Omental fat pad (tissue), 4 donors: ENCODE measurements around the gene DCAF7. TPM values are rescaled to one million over a fixed set of nuclear protein-coding genes. Genes with fewer than 3 reads are reported as not detected.

Source experiments
- ATAC-seq: fragments of 150-250 bp; one replicate; pipeline ENCODE4 v1.9.1; 2016; ENCODE audit warnings: mild to moderate bottlenecking, moderate library complexity; ENCODE audit not compliant: low FRiP score
- DNase-seq: peaks from one replicate; pipeline ENCODE4 v3.0.0-alpha.2; 2019; ENCODE audit warnings: low spot score
- total RNA-seq, 4 donors: library from RNA; depleted of rRNA; stranded (reverse); fragments of >200 nt; gene quantifications; one replicate each; pipeline ENCODE4 v1.1.0, GENCODE V29; 2016
- TF ChIP-seq, protein P1 (sequence below), 3 donors: fragments of 450-650 bp; IDR thresholded peaks; one replicate each; pipeline ENCODE4 v1.5.1; 2016 to 2017; ENCODE audit warnings: antibody characterized with exemption in 3 of 3, mild to moderate bottlenecking in 3 of 3, moderate library complexity in 2 of 3

The DCAF7 gene
- total RNA-seq, 4 donors from 2014 or later, result 18.8 to 29.3 (median 27.3) TPM

DNA sequence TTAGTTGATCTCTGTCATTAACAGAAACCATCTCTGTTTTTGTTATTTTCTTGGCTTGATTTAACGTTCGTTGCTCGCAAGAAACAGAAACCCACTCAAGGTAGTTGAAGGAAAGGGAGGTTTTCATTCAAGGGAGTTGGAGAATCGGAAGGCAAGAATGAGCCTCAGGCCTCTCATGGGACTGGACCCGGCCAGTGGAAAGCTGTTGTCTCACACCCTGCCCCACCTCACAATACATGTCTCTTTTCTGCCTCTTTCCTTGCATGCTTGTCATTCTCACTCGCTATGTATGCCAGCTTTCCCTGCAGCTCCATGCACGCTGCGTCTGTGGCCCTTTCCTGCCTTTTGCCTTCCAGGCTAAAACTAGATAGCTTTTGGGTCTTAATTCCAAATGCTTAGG is 18.3 kb downstream of the DCAF7 start:
- DNase-seq (no peak), ATAC-seq (no peak)
- TF ChIP-seq, protein P1, sequence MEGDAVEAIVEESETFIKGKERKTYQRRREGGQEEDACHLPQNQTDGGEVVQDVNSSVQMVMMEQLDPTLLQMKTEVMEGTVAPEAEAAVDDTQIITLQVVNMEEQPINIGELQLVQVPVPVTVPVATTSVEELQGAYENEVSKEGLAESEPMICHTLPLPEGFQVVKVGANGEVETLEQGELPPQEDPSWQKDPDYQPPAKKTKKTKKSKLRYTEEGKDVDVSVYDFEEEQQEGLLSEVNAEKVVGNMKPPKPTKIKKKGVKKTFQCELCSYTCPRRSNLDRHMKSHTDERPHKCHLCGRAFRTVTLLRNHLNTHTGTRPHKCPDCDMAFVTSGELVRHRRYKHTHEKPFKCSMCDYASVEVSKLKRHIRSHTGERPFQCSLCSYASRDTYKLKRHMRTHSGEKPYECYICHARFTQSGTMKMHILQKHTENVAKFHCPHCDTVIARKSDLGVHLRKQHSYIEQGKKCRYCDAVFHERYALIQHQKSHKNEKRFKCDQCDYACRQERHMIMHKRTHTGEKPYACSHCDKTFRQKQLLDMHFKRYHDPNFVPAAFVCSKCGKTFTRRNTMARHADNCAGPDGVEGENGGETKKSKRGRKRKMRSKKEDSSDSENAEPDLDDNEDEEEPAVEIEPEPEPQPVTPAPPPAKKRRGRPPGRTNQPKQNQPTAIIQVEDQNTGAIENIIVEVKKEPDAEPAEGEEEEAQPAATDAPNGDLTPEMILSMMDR (IDR thresholded peaks at IDR 0.05), result no peak

DNA sequence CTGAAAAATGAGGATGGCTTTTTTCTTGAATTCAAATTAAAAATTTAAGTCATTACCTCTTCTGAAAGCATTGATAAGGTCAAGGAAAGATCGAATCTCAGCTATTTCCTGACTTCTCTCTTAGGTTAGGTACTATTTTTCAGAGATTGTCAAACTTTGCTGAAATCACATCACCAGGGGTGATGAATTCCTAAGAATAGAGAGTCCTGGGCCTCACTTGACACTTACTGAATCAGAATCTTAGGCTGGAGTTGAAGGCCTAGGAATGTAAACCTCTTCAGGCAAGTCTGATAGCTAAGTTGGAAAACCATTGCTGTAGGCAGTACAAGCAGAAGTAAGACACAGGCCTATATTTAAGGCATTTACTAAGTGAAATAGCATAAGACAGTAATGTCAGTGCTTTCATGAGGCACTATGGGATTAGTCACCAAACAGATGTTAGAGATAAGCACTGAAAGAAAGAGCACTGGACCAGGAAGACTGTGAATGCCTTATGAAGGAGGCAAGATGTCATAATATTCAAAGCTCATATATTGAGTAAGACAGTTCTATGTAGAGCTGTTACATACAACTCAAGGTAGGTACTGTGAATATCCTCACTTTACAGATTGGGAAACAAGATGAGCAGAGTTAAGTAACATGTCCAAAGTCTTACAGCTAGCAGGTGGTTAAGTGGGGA is 21.5 kb downstream of the DCAF7 start:
- DNase-seq, result no peak
- ATAC-seq, result no peak
- TF ChIP-seq, protein P1 (IDR thresholded peaks at IDR 0.05), result no peak

DNA sequence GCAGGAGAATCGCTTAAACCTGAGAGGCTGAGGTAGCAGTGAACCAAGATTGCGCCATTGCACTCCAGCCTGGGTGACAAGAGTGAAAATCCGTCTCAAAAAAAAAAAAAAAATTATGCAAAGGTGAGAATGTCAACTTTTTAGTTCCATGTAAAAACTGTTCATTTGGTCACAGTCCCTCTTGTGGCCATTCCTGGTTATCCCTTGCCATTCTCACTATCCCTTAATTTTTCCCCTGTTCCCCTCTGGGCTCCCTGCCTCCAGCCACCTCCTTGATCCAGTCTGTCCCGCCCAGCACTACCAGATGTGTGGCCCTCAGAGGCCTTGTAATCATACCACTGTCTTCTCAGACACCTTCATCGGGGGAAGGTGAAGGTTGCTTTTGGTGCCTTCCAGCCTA is 23.4 kb downstream of the DCAF7 start:
- DNase-seq, result no peak
- ATAC-seq, result no peak
- TF ChIP-seq, protein P1 (IDR thresholded peaks at IDR 0.05), result no peak

DNA sequence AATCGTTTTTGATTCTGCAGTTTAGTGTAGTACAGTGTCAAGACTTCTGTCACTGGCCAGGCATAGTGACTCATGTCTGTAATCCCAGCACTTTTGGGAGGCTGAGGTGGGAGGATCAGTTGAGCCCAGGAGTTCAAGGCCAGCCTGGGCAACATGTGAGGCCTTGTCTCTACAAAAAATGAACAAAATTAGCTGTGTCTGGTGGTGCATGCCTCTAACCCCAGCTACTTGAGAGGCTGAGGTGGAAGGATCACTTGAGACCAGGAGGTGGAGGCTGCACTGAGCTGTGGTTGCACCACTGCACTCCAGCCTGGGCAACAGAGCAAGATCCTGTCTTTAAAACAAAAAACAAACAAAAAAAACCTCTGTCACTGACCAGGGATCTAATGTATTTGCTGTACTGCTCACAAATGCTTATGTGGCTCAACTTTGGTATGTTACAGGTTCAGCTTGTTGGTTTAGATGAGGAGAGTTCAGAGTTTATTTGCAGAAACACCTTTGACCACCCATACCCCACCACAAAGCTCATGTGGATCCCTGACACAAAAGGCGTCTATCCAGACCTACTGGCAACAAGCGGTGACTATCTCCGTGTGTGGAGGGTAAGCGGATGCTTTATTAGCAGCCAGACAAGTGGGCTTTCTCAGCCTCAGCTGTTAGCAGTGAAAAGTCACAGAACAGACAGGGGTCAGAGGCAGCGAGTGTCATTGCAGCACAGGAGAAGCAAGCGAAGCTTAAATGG is 27.9 kb downstream of the DCAF7 start:
- no peak for ATAC-seq
- TF ChIP-seq, protein P1 (IDR thresholded peaks at IDR 0.05), result no peak

DNA sequence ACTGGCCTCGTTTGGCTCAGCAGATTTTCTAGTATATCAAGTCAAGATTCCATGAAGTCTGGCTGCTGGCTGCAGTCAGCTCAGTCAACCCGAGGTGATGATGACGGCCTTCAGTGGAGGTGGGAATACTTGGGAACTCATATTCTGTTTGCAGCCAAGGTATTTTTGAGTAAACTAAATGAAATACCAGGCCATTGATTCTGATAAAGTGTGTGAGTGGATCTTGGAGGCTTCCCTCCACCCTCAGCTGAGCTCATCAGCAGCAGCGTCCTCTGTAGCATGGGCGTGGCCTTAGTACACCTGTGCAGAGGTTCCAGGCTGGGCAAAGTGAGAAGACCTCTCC is 28.5 kb downstream of the DCAF7 start:
- ATAC-seq, result no peak
- TF ChIP-seq, protein P1 (IDR thresholded peaks at IDR 0.05), result no peak
- DNase-seq, result no peak

More for the DNA sequence above, 27.9 kb downstream of the DCAF7 start:
- no peak for DNase-seq

DNA sequence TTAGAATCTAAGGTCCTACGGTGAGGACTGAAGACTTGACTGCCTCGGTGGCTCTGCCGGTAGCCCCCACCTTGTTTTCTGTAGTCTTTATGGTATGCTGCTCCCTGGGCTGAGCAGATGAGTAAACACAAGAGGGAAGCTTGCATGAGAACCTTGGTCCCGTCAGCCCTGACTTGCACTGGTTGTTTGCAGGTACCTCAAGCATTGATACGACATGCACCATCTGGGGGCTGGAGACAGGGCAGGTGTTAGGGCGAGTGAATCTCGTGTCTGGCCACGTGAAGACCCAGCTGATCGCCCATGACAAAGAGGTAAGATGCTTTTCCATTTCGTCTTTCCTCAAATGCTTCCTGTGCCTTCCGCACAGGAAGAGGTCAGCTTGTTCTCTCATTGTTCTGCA is 29.4 kb downstream of the DCAF7 start:
- TF ChIP-seq, protein P1 (IDR thresholded peaks at IDR 0.05), result no peak
- ATAC-seq (no peak), DNase-seq (no peak)

DNA sequence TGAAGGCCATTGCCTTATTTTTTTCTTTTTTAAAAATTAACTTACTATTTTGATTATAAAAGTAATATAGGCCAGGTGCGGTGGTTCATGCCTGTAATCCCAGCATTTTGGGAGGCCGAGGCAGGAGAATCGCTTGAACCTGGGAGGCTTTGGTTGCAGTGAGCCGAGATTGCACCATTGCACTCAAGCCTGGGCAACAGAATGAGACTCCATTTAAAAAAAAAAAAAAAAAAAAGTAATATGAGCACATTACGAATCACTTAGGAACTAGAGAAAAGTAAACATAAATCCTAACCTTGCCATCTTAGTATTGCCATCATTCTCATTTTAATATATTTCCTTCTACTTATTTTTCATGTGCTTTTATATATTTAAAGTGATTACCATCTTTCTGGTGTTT is 37.5 kb downstream of the DCAF7 start:
- no peak for ATAC-seq
- TF ChIP-seq, protein P1 (IDR thresholded peaks at IDR 0.05), result no peak
- no peak for DNase-seq
